Ishikawa (cell line): ENCODE measurements around the gene ABLIM2.

ENCODE experiments used
- CEBPB ChIP-seq: IDR thresholded peaks from 2 replicates; pipeline ENCODE4 v1.6.1; 2012
- CREB1 ChIP-seq: IDR thresholded peaks from 2 replicates; pipeline ENCODE4 v1.6.1; 2012; ENCODE audit warnings: low read depth
- EGR1 ChIP-seq: IDR thresholded peaks from 2 replicates; pipeline ENCODE4 v1.6.1; 2012
- EP300 ChIP-seq: IDR thresholded peaks from 2 replicates; pipeline ENCODE4 v1.6.1; 2012; ENCODE audit warnings: borderline replicate concordance
- FOXM1 ChIP-seq: IDR thresholded peaks from 2 replicates; pipeline ENCODE4 v1.6.1; 2012; ENCODE audit warnings: low read depth, borderline replicate concordance
- MAX ChIP-seq: IDR thresholded peaks from 2 replicates; pipeline ENCODE4 v1.6.1; 2012
- NFIC ChIP-seq: IDR thresholded peaks from 2 replicates; pipeline ENCODE4 v1.6.1; 2012
- RAD21 ChIP-seq: IDR thresholded peaks from 2 replicates; pipeline ENCODE4 v1.6.1; 2012; ENCODE audit warnings: low read depth
- TAF1 ChIP-seq: IDR thresholded peaks from 2 replicates; pipeline ENCODE4 v1.6.1; 2012; ENCODE audit warnings: low read depth, mild to moderate bottlenecking
- TCF12 ChIP-seq: IDR thresholded peaks from 2 replicates; pipeline ENCODE4 v1.6.1; 2012; ENCODE audit warnings: low read depth
- TEAD4 ChIP-seq: IDR thresholded peaks from 2 replicates; pipeline ENCODE4 v1.6.1; 2012
- YY1 ChIP-seq: IDR thresholded peaks from 2 replicates; pipeline ENCODE4 v1.6.1; 2012; ENCODE audit warnings: low read depth
- ZBTB7A ChIP-seq: IDR thresholded peaks from 2 replicates; pipeline ENCODE4 v1.6.1; 2012; ENCODE audit warnings: low read depth
- TF ChIP-seq, protein P1 (sequence below): IDR thresholded peaks from 2 replicates; pipeline ENCODE4 v1.6.1; 2012; ENCODE audit warnings: low read depth, mild to moderate bottlenecking
- TF ChIP-seq, protein P2 (sequence below): IDR thresholded peaks from 2 replicates; pipeline ENCODE4 v1.6.1; 2012

Gene ABLIM2

DNA sequence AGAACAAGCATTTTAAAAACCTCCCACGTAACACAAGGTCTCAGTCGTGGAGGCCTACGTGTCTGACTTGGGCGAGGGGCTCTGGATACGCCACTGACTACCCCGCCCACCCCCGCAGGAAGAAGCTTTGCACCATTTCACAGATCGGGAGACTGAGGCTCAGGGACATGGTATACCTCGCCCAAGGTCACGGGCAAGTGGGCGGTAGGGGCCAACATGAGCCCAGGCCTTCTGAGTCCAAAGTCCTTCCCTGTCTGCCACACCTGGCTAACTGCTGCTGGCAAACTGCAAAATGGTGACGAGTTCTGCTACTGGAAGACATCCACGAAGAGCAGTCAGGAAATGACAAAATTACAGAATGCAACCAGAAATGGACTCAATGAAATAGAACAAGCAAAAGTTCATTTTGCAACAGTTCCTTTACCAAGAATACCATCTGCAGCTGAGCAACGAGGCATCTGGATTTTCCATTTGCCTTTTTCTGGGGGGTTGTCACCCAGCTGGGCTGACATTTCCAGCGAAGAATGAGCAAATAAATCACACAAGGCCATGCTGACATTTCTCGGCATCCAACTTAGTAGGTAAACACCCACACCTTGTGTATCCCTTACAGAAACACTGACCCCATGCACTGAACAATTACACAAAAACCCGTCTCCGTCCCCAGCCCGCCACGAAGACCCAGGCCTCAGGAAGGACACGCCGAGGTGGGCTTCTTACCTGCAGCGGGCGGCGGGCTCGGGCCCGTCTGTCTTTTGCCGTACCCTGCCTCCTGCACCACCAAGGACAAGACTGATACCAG lies 148.7 kb downstream of the ABLIM2 start:
- TF ChIP-seq CEBPB (no peak), YY1 (no peak), EP300 (no peak), FOXM1 (no peak), ZBTB7A (no peak), TCF12 (no peak), RAD21 (no peak), EGR1 (no peak), MAX (no peak), CREB1 (no peak)
- TF ChIP-seq, protein P1, sequence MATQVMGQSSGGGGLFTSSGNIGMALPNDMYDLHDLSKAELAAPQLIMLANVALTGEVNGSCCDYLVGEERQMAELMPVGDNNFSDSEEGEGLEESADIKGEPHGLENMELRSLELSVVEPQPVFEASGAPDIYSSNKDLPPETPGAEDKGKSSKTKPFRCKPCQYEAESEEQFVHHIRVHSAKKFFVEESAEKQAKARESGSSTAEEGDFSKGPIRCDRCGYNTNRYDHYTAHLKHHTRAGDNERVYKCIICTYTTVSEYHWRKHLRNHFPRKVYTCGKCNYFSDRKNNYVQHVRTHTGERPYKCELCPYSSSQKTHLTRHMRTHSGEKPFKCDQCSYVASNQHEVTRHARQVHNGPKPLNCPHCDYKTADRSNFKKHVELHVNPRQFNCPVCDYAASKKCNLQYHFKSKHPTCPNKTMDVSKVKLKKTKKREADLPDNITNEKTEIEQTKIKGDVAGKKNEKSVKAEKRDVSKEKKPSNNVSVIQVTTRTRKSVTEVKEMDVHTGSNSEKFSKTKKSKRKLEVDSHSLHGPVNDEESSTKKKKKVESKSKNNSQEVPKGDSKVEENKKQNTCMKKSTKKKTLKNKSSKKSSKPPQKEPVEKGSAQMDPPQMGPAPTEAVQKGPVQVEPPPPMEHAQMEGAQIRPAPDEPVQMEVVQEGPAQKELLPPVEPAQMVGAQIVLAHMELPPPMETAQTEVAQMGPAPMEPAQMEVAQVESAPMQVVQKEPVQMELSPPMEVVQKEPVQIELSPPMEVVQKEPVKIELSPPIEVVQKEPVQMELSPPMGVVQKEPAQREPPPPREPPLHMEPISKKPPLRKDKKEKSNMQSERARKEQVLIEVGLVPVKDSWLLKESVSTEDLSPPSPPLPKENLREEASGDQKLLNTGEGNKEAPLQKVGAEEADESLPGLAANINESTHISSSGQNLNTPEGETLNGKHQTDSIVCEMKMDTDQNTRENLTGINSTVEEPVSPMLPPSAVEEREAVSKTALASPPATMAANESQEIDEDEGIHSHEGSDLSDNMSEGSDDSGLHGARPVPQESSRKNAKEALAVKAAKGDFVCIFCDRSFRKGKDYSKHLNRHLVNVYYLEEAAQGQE: no peak
- TF ChIP-seq, protein P2, sequence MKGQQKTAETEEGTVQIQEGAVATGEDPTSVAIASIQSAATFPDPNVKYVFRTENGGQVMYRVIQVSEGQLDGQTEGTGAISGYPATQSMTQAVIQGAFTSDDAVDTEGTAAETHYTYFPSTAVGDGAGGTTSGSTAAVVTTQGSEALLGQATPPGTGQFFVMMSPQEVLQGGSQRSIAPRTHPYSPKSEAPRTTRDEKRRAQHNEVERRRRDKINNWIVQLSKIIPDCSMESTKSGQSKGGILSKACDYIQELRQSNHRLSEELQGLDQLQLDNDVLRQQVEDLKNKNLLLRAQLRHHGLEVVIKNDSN: no peak

DNA sequence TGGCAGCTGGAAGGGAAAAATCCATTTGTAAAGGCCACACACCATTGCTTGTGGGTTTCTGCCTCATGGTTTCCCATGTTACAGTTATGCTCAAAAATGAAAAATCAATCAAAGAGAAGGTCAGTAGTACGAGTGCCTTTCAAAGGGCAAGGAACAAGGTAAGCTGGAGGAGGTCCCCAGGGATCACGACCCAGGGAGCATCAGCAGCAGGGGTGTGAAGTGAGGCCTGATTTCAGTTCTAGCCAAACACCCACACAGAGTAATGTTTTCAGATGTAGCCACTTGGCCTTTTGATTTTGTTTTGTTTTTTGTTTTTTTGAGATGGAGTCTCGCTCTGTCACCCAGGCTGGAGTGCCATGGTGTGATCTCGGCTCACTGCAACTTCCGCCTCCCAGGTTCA lies 149.5 kb downstream of the ABLIM2 start:
- TF ChIP-seq NFIC: no peak
- TF ChIP-seq YY1: no peak
- TF ChIP-seq EP300: no peak
- no peak for TF ChIP-seq EGR1
- TF ChIP-seq, protein P1: no peak
- TF ChIP-seq TEAD4: no peak
- no peak for TF ChIP-seq TCF12
- TF ChIP-seq MAX: no peak
- no peak for TF ChIP-seq CEBPB
- TF ChIP-seq, protein P2: no peak
- no peak for TF ChIP-seq FOXM1

DNA sequence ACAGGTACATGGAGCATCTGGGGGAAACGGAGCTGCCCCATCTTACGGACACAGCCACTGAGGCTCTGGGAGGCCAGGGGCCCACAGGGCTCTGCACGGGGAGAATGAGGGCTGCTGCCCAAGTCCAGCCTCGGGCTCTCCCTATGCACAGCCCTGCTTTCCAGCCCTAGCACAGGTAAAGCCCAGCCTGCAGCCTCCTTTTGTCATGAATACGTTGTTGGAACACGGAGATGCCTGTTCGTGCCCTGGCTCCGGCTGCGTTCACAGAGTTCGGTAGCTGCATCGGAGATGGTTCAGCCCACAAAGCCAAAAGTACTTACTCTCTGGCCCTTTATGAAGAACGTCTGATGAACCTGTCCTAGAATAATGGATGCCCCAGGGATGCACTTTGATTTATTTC lies 150.2 kb downstream of the ABLIM2 start:
- TF ChIP-seq EP300 (no peak), RAD21 (no peak)

DNA sequence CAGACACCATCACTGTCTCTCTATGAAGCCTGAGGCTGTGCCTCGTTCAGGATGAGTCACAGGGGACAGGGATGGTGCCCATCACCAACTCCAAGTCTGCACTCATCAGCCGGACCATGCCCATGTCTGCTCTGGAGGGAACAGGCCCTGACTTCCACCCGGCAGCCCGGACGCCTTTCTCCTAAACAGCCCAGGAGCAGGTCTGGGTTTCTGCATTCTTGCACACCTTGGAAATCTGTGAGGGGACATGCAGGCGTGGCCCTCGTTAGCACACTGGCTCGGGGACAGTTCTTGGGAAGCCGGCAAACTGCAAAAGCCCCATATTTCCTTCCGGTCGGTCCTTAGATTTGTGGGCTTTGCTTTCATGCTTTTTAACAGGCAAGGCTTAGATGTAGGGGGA lies 151.0 kb downstream of the ABLIM2 start:
- no peak for TF ChIP-seq ZBTB7A
- TF ChIP-seq TCF12: no peak

DNA sequence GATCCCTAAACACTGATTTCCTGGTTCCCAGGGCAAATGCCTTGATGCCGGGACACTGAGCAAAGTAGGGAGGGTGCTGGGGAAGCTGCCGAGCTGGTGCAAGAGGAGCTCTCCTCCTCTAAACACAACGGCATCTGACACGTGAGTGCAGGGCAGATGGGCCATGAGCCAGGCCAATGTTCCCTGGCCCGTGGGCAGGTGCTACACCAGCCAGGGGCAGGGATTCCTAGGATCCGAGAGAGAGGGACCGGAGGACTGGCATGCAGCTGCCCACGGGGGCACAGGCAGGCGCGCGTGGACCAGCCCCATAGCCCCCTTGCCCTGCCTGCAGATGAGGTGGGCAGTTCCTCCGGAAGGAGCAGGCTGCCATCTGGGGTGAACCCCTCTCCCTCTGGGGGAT lies 152.1 kb downstream of the ABLIM2 start:
- TF ChIP-seq EP300 (no peak), ZBTB7A (no peak), FOXM1 (no peak), RAD21 (no peak), NFIC (no peak), MAX (no peak), YY1 (no peak), CREB1 (no peak), TCF12 (no peak), EGR1 (no peak), TEAD4 (no peak), CEBPB (no peak)

- TF ChIP-seq TEAD4 (no peak), NFIC (no peak), RAD21 (no peak), TAF1 (no peak), CREB1 (no peak), EP300 (no peak), MAX (no peak), ZBTB7A (no peak), FOXM1 (no peak), YY1 (no peak)
- TF ChIP-seq, protein P2: no peak
Measured at GRCh38 chr4:8005814-8006215, 152.8 kb downstream of the ABLIM2 start.
